ENCODE data around the gene GPR17.

GPR17 gene

GRCh38 chr2:127615511-127616166 is 30.3 kb upstream of the GPR17 start:
- DNase-seq = no peak

DNA sequence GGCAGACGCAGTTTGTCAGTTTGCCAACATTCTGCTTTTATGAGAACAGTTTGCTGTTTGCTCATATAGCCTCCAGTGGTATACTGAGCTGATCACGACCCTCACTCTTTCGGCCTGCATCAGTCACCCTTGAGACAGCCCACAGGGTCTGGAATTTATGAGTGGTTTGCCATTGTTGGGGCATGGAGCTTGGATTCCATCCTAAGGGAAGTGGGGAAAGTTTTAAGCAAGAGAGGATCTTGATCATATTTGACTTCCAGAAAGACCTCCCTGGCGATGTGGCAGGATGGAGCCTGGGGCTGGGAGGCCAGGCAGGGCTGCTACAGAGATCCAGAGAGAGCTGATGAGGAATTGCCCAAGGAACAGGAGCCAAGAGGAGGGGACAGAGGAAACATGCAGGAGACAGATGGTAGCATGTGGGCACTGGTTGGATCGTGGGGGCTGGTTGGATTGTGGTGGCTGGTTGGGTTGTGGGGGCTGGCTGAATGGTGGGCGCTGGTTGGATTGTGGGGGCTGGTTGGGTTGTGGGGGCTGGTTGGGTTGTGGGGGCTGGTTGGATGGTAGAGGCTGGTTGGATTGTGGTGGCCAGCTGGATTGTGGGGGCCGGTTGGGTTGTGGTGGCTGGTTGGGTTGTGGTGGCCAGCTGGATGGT is 27.3 kb upstream of the GPR17 start:
- DNase-seq = no peak

DNA sequence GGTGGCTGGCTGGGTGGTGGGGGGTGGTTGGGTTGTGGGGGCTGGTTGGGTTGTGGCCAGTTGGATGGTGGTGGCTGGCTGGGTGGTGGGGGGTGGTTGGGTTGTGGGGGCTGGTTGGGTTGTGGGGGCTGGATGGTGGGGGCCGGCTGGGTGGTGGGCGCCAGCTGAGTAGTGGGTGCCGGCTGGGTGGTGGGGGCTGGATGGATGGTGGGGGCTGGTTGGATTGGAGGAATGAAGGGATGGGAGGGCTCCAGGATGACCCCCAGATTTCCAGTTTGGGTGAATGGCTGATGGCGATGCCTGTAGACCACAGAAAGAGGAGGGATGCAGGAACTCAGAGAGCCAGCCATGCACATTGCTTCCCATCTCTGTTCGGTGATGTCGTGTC is 26.8 kb upstream of the GPR17 start:
- DNase-seq = no peak

GRCh38 chr2:127619877-127620705 is 25.9 kb upstream of the GPR17 start:
- no peak for DNase-seq

DNA sequence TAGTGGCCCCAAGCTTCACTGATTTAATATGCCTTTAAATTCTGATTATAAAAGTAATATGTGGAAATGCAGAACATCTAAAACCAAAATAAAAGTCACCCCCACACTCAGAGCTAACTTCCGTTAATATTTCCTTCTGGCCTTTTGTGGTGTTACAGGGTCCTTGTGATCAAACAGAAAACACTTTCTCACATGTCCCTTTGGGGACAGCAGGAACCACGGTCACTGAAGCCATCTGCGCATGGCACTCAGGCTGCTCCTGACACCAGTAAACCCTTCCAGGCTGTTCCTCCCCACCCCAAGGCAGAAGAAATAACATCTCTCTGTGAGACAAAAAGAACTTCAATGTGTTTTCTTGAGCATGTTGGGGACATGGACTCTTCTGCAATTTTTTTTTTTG is 25.1 kb upstream of the GPR17 start:
- no peak for DNase-seq

GRCh38 chr2:127621981-127622431 is 23.9 kb upstream of the GPR17 start:
- no peak for DNase-seq

GRCh38 chr2:127622561-127623387 is 23.2 kb upstream of the GPR17 start:
- DNase-seq = no peak

GRCh38 chr2:127623388-127624319 is 22.3 kb upstream of the GPR17 start:
- no peak for DNase-seq

DNA sequence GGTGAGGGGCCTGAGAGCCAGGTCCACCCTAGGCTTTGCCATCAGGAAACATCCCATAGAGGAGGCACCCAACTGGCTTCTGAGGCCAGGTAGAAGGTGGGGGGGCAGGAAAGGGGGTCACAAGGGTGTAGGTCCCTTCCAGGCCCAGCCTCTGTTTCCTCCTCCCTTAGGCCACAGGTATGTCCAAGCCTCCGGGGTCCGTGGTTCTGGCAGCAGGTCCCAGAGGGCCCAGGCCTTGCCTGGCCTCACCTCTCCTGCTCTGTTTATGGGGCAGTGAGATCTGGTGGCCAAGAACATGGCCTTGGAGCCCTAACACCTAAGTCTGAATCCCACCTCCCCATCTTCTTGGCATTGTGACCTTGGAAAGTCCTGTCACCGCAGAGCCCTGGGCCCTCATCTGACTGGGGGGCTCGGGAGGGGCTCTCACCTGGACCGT is 21.6 kb upstream of the GPR17 start:
- no peak for DNase-seq

DNA sequence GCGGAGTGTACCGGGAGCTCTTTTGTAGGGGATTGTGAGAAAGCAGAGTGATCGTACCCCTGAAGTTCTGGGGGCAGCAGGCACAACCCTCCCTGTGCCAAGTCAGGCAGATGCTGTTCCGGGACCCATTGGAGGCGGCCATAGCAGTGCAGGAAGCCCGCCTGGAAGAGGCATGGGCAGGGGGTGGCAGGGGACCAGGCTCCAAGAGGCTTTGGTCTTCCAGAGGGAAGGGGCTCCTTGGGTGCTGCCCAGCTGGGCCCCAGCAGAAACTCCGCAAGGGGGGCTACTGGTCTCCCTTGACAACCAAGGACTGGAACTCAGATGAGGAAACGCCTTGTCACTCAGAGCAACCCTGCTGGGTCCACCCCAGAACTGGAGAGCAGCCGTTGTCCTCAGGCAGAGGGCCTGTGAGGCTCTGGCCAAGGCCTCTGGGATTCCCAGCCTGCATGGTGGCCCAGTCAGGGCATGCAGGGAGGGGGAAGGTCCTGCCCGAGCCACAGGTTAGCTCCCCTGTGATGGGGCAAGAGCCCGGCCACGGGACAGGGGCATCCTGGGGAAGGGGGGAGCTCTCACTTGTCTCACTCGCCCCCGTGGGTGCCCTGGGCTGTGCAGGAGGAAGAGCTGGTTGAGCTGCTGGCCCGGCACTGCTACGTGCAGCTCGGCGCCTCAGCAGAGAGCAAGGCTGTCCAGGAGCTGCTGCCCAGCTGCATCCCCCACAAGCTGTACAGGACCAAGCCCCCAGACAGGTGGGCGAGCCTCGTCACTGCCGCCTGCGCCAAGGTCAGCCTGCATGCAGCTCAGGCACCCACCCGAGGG is 21.0 kb upstream of the GPR17 start:
- DNase-seq = no peak

DNA sequence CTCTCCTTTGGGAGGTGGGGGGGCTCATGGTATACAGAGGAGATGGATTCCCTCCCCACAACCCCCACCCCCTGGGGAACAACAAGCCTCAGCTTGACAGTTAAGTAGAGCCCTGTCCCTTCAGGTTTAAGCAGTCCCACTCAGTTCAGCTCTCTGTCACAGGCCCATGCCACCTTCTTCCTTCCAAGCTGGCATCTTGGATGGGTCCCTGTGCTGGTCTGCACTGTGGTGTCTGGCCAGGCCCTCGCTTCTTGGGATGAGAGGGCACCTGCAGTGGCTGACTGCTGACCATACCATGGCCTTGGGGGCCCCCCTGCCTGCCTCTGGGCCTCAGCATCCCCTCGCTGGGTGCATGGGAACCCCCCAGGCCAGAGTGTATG is 20.4 kb upstream of the GPR17 start:
- no peak for DNase-seq

- DNase-seq = no peak
Measured at GRCh38 chr2:127626175-127626574, 19.8 kb upstream of the GPR17 start.

- no peak for DNase-seq
Measured at GRCh38 chr2:127626917-127627739, 18.8 kb upstream of the GPR17 start.

GRCh38 chr2:127627740-127628571 is 18.0 kb upstream of the GPR17 start:
- DNase-seq = no peak

- DNase-seq = no peak
Measured at GRCh38 chr2:127628767-127629614, 17.0 kb upstream of the GPR17 start.

DNA sequence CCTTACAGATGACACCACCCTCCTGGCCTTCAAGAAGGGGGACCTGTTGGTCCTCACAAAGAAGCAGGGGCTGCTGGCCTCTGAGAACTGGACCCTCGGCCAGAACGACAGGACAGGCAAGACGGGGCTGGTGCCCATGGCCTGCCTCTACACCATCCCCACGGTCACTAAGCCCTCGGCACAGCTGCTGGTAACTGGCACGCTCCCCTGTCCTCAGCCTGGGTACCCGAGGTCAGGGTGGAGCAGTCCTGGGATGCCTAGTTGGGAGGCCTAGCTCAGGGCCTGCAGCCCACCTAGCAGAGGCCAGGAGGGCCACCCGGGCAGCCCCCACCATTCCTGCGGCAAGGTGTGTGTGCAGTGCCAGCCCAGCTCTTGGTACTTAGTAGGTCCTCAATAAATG is 16.3 kb upstream of the GPR17 start:
- no peak for DNase-seq

- DNase-seq = no peak
Measured at GRCh38 chr2:127630096-127630863, 15.7 kb upstream of the GPR17 start.

All from retina (tissue), 1 donor.